Neural cell (in vitro differentiated cells): Measurements from ENCODE around the gene PLP2.

ENCODE experiments used
- EP300 ChIP-seq: fragments of 450-650 bp; conservative IDR thresholded peaks from 2 replicates; pipeline ENCODE4 v1.6.1; 2014; ENCODE audit warnings: antibody characterized with exemption, mild to moderate bottlenecking, moderate library complexity; ENCODE audit not compliant: poor library complexity, severe bottlenecking
- EZH2 ChIP-seq: fragments of 200-600, 300-800 bp; shearing (Covaris generic), sonication (generic); IDR thresholded peaks from 2 replicates; pipeline ENCODE4 v1.6.1; 2014; ENCODE audit warnings: antibody characterized with exemption, low read length, borderline replicate concordance, mild to moderate bottlenecking; ENCODE audit not compliant: insufficient read depth, poor library complexity, severe bottlenecking
- MXI1 ChIP-seq: fragments of 450-650 bp; conservative IDR thresholded peaks from 2 replicates; pipeline ENCODE4 v1.6.1; 2014; ENCODE audit warnings: antibody characterized with exemption, mild to moderate bottlenecking; ENCODE audit not compliant: poor library complexity, severe bottlenecking
- POLR2AphosphoS5 ChIP-seq: IDR thresholded peaks from 2 replicates; pipeline ENCODE4 v1.6.1; 2012
- RAD21 ChIP-seq: fragments of 450-650 bp; conservative IDR thresholded peaks from 2 replicates; pipeline ENCODE4 v1.6.1; 2014; ENCODE audit warnings: antibody characterized with exemption, mild to moderate bottlenecking, moderate library complexity
- SMC3 ChIP-seq: fragments of 450-650 bp; conservative IDR thresholded peaks from 2 replicates; pipeline ENCODE4 v1.6.1; 2014; ENCODE audit warnings: antibody characterized with exemption, mild to moderate bottlenecking, moderate library complexity; ENCODE audit not compliant: poor library complexity
- TAF1 ChIP-seq: IDR thresholded peaks from 2 replicates; pipeline ENCODE4 v1.6.1; 2012; ENCODE audit warnings: low read depth
- TF ChIP-seq, protein P1 (sequence below): fragments of 450-650 bp; IDR thresholded peaks from 2 replicates; pipeline ENCODE4 v1.5.1; 2014; ENCODE audit warnings: antibody characterized with exemption, mild to moderate bottlenecking, moderate library complexity; ENCODE audit not compliant: poor library complexity, severe bottlenecking

DNA sequence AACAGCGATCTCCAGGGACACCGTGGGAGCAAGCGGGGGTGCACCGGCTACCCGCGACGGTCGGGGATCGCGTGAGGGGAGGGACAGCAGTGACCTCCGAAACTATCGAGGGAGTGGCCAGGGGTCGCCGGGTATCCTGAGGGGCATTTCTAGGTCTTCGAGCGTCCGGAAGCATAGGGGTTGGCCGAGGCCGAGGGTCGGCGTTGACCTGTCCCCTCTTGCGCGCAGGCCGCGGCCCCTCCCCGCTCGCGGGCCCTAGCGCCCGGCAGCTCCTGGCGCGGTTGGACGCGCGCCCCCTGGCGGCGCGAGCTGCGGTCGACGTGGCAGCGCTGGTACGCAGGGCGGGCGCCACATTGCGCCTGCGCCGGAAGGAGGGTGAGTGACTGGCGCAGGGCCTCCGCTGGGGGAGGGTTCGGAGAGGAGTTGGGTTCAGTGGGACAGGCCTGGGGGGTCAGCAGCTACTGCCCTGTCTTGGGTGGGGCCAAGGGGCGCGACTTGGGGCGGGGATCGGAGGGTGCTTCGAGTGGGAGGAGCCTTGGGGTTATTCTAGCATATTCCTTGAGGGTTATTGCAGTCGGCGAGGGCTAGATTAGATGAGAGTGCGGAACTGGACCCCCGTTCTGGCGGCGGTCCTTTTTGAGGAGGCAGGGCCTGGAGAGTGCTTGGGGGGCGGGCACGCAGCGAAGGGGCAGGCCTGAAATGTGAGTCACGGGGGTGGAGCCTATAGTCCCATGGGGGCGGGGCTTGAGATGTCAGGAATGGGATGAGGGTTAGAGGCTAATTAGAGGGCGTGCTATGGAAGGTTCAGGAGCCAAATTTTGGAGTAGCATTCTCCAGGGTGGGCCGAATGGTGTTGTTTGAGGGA is 7.9 kb upstream of the PLP2 start:
- TF ChIP-seq, protein P1, sequence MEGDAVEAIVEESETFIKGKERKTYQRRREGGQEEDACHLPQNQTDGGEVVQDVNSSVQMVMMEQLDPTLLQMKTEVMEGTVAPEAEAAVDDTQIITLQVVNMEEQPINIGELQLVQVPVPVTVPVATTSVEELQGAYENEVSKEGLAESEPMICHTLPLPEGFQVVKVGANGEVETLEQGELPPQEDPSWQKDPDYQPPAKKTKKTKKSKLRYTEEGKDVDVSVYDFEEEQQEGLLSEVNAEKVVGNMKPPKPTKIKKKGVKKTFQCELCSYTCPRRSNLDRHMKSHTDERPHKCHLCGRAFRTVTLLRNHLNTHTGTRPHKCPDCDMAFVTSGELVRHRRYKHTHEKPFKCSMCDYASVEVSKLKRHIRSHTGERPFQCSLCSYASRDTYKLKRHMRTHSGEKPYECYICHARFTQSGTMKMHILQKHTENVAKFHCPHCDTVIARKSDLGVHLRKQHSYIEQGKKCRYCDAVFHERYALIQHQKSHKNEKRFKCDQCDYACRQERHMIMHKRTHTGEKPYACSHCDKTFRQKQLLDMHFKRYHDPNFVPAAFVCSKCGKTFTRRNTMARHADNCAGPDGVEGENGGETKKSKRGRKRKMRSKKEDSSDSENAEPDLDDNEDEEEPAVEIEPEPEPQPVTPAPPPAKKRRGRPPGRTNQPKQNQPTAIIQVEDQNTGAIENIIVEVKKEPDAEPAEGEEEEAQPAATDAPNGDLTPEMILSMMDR, result peak; percentile 73
- TF ChIP-seq POLR2AphosphoS5 (no peak), EZH2 (no peak), TAF1 (no peak), MXI1 (no peak), EP300 (no peak), SMC3 (peak; percentile 42), RAD21 (no peak)
